ENCODE data around the gene PCDHA12.
A peak's percentile ranks its signal among the peaks of the same experiment; 100 is the strongest.
"Not testable (repeated sequence)": the region's sequence is repeated elsewhere in the genome, so short reads cannot be mapped to it uniquely, and the experiment has no call there.

PCDHA12 gene

DNA sequence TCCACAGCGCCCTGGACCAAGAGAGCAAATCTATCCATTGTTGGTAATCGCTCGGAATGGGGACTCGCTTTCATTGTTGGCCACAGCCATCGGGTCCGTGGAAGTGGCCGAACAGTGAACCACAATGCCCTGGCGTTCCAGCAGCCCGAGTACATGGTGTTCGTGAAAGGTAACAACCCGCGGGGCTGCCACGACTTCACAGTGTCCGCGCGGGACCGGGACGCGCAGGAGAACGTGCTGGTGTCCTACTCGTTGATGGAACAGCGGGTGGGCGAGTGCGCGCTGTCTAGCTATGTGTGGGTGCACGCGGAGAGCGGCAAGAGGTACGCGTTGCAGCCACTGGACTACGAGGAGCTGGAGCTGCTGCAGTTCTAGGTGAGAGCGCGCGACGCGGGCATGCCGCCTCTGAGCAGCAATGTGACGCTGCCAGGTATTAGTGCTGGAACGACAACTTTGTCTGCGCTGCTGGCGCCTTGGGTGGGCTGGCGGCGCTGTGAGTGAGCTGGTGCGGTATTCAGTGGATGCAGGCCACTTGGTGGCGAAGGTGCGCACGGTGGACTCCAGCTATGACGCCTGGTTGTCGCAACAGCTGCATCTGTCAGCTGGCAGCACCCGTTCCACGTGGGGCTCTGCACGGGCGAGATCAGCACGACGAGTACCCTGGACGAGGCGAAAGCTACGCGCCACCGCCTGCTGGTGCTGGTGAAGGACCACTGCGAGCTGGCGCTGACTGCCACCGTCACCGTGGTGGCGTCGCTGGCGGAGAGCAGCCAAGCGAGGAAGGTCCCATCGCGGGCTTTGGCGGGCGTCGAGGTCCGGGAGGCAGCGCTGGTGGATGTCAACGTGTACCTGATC lies 12.4 kb upstream of the PCDHA12 start:
- DNase-seq: no peak

DNA sequence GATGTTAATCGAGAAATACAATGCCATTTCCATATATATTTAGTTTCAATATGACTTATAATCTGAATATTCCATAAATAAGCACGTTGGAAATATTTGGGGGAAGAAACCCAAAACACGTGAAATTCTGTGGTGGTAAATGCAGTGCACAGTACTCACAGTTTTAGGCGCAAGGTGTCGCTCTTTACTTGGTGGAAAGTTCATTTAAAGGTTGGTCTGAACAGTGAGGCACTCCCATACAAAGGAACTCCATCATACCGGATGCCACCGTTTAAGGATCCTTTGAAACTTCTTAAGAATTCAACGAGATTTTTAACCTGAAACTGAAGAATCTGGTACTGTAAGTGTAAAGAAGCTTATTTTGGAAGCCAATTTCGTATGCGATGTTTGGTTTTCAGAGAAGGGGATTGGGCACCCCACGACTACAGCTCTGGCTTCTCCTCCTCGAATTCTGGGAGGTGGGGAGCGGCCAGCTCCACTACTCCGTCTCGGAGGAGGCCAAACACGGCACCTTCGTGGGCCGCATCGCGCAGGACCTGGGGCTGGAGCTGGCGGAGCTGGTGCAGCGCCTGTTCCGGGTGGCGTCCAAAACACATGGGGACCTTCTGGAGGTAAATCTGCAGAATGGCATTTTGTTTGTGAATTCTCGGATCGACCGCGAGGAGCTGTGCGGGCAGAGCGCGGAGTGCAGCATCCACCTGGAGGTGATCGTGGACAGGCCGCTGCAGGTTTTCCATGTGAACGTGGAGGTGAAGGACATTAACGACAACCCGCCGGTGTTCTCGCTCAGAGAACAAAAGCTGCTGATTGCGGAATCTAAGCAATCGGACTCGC lies 6.2 kb upstream of the PCDHA12 start, which contains the start of gene PCDHA11:
TSS of gene PCDHA11 (plus strand) at position 237 of the 834 bp plus-strand sequence. CDS start at position 384, 147 bp downstream.
- no peak for DNase-seq

DNA sequence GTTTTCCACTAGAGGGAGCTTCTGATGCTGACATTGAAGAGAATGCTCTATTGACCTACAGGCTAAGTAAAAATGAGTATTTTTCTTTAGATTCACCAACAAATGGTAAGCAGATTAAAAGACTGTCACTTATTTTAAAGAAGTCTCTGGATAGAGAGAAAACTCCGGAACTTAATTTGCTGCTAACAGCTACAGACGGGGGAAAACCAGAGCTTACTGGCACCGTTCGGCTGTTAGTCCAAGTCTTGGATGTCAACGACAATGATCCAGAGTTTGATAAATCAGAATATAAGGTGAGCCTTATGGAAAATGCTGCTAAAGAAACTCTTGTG lies 5.6 kb upstream of the PCDHA12 start:
- no peak for DNase-seq

DNA sequence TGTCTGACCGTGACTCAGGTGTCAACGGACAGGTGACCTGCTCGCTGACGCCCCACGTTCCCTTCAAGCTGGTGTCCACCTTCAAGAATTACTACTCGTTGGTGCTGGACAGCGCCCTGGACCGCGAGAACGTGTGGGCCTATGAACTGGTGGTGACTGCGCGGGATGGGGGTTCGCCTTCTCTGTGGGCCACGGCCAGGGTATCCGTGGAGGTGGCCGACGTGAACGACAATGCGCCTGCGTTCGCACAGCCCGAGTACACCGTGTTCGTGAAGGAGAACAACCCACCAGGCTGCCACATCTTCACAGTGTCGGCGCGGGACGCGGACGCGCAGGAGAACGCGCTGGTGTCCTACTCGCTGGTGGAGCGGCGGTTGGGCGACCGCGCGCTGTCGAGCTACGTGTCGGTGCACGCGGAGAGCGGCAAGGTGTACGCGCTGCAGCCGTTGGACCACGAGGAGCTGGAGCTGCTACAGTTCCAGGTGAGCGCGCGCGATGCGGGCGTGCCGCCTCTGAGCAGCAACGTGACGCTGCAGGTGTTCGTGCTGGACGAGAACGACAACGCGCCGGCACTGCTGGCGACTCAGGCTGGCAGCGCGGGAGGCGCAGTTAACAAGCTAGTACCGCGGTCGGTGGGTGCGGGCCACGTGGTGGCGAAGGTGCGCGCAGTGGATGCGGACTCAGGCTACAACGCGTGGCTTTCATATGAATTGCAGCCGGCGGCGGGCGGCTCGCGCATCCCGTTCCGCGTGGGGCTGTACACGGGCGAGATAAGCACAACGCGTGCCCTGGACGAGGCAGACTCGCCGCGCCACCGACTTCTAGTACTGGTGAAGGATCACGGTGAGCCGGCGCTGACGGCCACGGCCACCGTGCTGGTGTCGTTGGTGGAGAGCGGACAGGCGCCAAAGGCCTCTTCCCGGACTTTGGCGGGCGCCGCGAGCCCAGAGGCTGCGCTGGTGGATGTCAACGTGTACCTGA lies 4.6 kb upstream of the PCDHA12 start:
- DNase-seq: no peak

DNA sequence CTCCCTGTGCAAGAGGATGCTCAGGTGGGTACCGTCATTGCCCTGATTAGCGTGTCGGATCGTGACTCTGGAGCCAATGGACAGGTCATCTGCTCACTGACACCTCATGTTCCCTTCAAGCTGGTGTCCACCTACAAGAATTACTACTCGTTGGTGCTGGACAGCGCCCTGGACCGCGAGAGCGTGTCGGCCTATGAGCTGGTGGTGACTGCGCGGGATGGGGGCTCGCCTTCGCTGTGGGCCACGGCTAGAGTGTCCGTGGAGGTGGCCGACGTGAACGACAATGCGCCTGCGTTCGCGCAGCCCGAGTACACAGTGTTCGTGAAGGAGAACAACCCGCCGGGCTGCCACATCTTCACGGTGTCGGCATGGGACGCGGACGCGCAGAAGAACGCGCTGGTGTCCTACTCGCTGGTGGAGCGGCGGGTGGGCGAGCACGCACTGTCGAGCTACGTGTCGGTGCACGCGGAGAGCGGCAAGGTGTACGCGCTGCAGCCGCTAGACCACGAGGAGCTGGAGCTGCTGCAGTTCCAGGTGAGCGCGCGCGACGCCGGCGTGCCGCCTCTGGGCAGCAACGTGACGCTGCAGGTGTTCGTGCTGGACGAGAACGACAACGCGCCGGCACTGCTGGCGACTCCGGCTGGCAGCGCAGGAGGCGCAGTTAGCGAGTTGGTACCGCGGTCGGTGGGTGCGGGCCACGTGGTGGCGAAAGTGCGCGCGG lies 1.6 kb downstream of the PCDHA12 start:
- not testable (repeated sequence) for DNase-seq

DNA sequence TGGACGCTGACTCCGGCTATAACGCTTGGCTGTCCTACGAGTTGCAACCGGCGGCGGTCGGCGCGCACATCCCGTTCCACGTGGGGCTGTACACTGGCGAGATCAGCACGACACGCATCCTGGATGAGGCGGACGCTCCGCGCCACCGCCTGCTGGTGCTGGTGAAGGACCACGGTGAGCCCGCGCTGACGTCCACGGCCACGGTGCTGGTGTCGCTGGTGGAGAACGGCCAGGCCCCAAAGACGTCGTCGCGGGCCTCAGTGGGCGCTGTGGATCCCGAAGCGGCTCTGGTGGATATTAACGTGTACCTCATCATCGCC lies 2.1 kb downstream of the PCDHA12 start:
- DNase-seq: no peak

DNA sequence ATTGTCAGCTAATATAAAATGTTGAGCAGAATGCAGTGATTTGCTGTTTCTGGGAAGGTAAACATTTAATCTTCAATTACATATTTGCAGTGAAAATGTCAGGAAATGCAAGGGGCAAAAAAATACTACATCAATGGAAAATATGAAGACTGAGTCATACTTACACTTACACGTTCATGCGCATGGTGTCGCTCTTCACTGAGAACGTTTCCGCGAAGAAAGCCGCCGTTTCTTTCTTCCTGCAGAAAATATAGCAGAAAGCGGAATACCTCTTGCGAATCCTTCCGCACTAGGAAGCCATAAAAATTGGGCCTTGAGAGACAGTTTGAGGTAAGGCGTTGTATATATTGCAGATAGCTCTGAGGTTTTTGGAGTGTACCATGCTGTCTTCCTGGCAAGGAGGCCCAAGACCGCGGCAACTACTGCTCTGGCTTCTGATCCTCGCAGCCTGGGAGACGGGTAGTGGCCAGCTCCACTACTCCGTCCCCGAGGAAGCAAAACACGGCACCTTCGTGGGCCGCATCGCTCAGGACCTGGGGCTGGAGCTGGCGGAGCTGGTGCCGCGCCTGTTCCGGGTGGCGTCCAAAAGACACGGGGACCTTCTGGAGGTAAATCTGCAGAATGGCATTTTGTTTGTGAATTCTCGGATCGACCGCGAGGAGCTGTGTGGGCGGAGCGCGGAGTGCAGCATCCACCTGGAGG lies 6.9 kb downstream of the PCDHA12 start, which contains the start of gene PCDHA13:
TSS of gene PCDHA13 (plus strand) at position 236 of the 702 bp plus-strand sequence. CDS start at position 381, 145 bp downstream.
- no peak for DNase-seq

DNA sequence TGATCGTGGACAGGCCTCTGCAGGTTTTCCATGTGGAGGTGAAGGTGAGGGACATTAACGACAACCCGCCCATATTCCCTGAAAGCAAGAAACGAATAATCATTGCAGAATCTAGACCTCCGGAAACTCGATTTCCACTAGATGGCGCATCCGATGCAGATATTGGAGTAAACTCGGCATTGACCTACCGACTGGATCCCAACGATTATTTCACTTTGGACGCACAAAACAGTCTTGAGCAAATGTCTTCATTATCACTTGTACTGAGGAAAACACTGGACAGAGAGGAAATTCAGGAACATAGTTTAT lies 7.4 kb downstream of the PCDHA12 start:
- DNase-seq: no peak

DNA sequence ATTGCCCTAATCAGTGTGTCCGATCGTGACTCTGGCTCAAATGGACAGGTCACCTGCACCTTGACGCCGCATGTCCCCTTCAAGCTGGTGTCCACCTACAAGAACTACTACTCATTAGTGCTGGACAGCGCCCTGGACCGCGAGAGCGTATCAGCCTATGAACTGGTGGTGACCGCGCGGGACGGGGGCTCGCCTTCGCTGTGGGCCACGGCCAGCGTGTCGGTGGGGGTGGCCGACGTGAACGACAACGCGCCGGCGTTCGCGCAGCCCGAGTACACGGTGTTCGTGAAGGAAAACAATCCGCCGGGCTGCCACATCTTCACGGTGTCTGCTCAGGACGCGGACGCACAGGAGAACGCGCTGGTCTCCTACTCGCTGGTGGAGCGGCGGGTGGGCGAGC lies 8.3 kb downstream of the PCDHA12 start:
- no peak for DNase-seq

DNA sequence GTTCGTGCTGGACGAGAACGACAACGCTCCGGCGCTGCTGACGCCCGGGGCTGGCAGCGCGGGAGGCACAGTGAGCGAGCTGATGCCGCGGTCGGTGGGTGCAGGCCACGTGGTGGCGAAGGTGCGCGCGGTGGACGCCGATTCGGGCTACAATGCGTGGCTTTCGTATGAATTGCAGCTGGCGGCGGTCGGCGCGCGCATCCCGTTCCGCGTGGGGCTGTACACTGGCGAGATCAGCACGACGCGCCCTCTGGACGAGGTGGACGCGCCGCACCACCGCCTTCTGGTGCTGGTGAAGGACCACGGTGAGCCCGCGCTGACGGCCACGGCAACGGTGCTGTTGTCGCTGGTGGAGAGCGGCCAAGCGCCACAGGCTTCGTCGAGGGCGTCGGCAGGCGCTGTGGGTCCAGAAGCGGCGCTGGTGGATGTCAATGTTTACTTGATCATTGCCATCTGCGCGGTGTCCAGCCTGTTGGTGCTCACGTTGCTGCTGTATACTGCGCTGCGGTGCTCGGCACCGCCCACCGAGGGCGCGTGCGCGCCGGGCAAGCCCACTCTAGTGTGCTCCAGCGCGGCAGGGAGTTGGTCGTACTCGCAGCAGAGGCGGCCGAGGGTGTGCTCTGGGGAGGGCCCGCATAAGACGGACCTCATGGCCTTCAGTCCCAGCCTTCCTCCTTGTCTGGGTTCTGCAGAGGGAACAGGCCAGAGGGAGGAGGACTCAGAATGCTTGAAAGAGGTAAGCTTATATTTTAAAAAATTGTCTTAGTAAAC lies 9.0 kb downstream of the PCDHA12 start:
- DNase-seq: no peak

DNA sequence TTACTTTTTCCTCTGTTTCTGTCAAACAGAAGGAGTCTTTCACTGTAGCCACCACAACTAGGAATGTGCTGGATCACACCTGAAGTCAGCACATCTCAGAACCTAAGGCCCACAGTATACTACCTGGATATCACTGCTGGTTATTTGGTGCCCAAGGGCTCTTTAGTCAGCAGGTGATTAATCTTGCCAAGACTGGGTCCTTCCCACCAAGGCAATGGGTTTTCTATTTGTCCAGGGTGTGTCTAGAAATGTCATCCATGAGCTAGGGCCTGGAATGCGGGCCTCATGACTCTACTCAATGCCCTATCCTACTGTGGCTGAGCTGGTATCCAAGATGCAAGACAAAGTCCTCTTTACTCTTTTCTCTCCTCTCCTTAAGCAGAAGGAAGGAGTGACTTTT lies 41.2 kb downstream of the PCDHA12 start:
- no peak for DNase-seq

DNA sequence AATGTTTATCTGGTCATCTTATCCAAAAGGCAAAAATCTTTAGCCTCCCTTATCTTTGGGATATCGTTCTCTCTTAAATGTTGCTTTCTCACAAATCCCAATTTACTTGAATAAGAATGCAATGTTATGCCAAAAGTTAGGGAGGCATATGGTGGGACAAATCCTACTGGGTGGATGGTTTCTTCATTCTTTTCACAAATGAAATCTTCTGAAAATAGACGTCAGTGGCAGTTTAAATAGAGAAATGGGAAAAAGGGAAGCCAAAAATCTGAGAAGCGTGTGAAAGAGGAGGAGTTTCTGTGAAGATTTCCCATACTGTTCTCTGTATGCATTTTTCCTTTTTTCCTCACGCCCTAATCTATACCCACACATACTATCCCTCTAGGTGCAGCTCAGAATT lies 48.5 kb downstream of the PCDHA12 start:
- no peak for DNase-seq

DNA sequence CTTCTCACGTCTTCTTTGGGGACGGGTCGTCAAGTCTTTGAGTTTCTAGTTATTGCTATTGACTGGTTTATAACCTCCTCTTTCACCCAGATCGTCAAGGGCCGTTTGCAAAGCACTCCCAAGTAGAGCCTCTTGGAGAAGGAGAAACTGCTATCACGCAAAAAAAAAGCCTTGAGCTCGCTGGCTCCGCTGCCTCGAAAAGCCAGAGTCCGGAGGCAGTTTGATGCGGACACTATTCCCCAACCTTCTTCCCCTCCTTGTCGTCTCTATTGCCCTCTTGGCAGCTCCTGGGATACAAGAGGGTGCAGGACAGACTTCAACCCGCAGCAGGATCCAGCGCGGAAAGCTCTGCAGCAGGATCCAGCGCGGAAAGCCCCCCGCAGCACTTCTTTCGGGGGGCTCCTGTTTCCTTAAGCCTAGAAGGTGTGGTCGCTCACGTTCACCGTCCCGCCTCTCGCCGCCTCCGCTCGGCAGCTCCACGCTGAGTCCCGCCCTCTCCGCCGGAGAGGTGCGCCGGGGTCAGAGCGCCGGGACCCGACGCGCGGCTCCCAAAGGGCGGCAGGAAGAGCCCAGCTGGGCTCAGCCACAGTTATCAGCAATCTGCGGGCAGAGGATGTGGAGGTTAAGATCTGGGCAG lies 50.8 kb downstream of the PCDHA12 start, which contains the start of gene PCDHAC1:
TSS of gene PCDHAC1 (plus strand) at position 494 of the 637 bp plus-strand sequence. CDS start 594 bp downstream, outside the sequence.
- no peak for DNase-seq

DNA sequence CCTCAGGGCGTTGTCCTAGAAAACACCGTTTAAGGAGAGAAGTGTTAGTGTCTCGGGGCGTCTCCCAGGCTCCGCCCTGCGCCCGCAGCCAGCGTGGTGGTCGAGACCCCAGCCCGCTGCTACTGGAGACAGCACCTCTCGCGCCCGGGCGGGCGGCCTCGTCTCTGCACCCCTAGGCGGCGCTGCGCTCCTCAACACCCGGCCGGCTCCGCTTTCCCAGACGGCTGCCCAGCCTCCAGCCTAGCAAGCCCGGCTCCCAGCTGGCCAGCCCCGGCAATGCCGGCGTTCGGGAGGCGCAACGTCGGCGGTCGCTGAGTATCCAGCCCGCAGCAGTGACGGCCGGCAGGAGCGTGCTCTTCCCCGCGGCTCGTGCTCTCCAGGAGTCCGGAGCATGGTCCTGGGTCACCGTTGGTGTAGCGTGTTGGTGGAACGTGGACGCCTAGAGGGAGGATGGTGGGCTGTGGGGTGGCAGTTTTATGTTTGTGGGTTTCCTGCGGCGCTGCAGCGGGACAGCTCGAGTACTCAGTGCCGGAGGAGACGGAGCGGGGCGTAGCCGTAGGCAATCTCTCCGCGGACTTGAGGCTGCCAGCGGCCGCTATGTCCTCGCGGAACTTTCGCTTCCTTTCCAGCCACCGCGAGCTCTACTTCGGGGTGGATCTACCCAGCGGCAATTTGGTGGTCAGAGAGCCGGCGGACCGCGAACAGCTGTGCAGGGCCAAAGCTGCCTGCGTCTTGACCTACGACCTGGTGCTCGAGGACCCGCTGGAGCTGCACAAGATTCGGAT lies 51.5 kb downstream of the PCDHA12 start:
- peak in 1 of 2 donors; percentile 6 for DNase-seq

DNA sequence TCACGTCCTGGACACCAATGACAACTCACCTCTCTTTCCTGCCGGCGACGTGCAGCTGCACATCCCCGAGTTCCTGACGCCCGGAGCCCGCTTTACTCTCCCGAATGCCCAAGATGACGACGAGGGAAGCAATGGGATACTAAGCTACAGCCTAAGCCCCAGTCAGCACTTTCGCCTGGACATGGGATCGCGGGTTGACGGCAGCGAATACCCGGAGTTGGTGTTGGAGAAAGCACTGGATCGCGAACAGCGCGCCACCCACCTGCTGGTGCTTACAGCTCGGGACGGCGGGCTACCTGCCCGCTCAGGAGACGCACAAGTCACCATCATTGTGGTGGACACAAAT lies 52.1 kb downstream of the PCDHA12 start:
- no peak for DNase-seq

All from activated CD4-positive, alpha-beta T cell treated with anti-CD3 and anti-CD28 coated beads for 4 hours (primary cell).